Mesothelial cell of epicardium (in vitro differentiated cells): ENCODE data around the gene ARL6. TPM values are rescaled to one million over a fixed set of nuclear protein-coding genes. Genes with fewer than 3 reads are reported as not detected.

Experiments used
- DNase-seq, 2 experiments: peaks; one replicate each; pipeline ENCODE4 v3.0.0; 2021; ENCODE audit warnings: low spot score in 2 of 2; ENCODE audit not compliant: unreplicated experiment in 2 of 2
- H3K27ac Mint-ChIP-seq: 2 replicates; pipeline ENCODE4 v1.8.0; 2021; ENCODE audit warnings: mixed read lengths
- H3K27me3 Mint-ChIP-seq: 2 replicates; pipeline ENCODE4 v1.8.0; 2021; ENCODE audit warnings: low read depth, mixed read lengths
- H3K36me3 Mint-ChIP-seq: 2 replicates; pipeline ENCODE4 v1.8.0; 2021; ENCODE audit warnings: mixed read lengths
- H3K4me1 Mint-ChIP-seq: 2 replicates; pipeline ENCODE4 v1.8.0; 2021; ENCODE audit warnings: mixed read lengths
- H3K4me3 Mint-ChIP-seq: 2 replicates; pipeline ENCODE4 v1.8.0; 2021; ENCODE audit warnings: mild to moderate bottlenecking, moderate library complexity, mixed read lengths
- H3K9me3 Mint-ChIP-seq: 2 replicates; pipeline ENCODE4 v1.8.0; 2021; ENCODE audit warnings: mixed read lengths
- total RNA-seq: library from RNA; stranded (reverse); gene quantifications from 3 replicates; pipeline ENCODE4 v1.2.1, GENCODE V29; 2021
- TF ChIP-seq, protein P1 (sequence below): fragments of 200-600 bp; sonication (generic); IDR thresholded peaks from one replicate; pipeline ENCODE4 v1.5.0; 2021; ENCODE audit warnings: antibody characterized with exemption; ENCODE audit not compliant: unreplicated experiment

The ARL6 gene
- total RNA-seq, 1 donor from 2014 or later = 8.2 TPM

DNA sequence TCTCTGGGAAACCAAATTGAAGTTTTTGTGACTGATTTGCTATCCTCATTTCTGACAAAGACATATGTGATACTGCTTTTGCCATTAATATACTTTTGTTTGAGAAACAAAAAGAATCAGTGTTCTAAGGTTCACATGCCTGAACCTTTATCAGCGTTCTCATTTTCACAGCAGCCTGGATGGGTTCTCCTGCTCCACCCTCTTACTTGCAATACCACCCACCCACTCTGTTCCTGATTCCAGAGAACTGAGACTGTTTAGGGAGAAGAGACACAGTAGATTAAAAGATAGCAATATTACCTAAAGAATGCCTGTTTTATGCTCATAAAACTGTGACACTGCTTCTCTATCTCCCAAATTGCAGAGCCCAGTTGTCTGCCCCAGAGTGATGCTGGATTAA lies 25.8 kb upstream of the ARL6 start:
- Mint-ChIP-seq H3K36me3 (no peaks in the 10 kb centered on the region), H3K9me3 (no peaks in the 10 kb centered on the region), H3K4me1 (no peaks in the 10 kb centered on the region), H3K27me3 (no peaks in the 10 kb centered on the region), H3K4me3 (no peak overlapping the region), H3K27ac (no peak overlapping the region)
- TF ChIP-seq, protein P1, sequence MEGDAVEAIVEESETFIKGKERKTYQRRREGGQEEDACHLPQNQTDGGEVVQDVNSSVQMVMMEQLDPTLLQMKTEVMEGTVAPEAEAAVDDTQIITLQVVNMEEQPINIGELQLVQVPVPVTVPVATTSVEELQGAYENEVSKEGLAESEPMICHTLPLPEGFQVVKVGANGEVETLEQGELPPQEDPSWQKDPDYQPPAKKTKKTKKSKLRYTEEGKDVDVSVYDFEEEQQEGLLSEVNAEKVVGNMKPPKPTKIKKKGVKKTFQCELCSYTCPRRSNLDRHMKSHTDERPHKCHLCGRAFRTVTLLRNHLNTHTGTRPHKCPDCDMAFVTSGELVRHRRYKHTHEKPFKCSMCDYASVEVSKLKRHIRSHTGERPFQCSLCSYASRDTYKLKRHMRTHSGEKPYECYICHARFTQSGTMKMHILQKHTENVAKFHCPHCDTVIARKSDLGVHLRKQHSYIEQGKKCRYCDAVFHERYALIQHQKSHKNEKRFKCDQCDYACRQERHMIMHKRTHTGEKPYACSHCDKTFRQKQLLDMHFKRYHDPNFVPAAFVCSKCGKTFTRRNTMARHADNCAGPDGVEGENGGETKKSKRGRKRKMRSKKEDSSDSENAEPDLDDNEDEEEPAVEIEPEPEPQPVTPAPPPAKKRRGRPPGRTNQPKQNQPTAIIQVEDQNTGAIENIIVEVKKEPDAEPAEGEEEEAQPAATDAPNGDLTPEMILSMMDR = no peak
- no peak for DNase-seq

DNA sequence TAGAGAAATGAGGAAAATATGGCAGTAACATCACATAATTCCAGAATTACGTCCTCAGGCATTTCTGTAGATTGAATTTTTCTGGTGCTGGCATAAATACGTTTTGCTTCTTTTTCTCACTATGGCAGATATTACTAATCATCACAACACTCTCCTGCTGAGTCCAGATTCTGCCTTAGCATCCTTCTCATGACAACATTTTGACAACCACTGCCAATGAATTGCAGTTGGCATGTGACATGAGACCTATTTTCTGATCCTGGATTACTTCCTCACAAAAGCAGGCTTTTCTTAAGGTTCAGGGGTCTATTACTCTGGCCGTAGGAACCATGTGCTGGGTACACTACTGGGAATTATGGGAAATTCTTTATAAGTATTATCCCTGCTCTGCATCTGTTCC lies 22.5 kb upstream of the ARL6 start:
- no peak for DNase-seq
- H3K9me3 Mint-ChIP-seq = no peaks in the 10 kb centered on the region
- H3K27ac Mint-ChIP-seq = no peak overlapping the region
- H3K27me3 Mint-ChIP-seq = peaks cover 2% of the 10 kb centered on the region
- no peak overlapping the region for H3K4me3 Mint-ChIP-seq
- H3K4me1 Mint-ChIP-seq = no peaks in the 10 kb centered on the region
- TF ChIP-seq, protein P1 = no peak
- H3K36me3 Mint-ChIP-seq = no peaks in the 10 kb centered on the region

DNA sequence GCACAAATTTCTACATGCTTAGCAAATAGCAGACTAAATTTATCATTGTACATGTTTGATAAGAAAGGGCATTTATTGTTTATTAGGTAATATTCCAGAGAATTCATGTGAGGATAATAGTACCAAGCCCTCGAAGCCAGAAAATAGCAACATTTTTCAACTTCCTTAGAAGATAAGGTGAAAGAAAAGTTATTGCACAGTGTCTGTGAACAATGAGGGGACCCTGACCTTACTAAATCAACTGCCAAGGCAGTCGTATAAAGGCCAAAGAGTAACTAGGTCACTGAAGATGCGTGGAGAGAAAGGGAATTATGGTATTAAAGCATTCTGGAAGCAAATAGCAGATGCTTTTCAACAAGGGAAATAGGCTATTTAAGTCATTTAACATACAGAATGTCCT lies 20.3 kb upstream of the ARL6 start:
- DNase-seq = no peak
- TF ChIP-seq, protein P1 = no peak
- Mint-ChIP-seq H3K4me3 (no peak overlapping the region), H3K27me3 (peaks cover 2% of the 10 kb centered on the region), H3K9me3 (no peaks in the 10 kb centered on the region), H3K27ac (no peak overlapping the region), H3K36me3 (no peaks in the 10 kb centered on the region), H3K4me1 (no peaks in the 10 kb centered on the region)

DNA sequence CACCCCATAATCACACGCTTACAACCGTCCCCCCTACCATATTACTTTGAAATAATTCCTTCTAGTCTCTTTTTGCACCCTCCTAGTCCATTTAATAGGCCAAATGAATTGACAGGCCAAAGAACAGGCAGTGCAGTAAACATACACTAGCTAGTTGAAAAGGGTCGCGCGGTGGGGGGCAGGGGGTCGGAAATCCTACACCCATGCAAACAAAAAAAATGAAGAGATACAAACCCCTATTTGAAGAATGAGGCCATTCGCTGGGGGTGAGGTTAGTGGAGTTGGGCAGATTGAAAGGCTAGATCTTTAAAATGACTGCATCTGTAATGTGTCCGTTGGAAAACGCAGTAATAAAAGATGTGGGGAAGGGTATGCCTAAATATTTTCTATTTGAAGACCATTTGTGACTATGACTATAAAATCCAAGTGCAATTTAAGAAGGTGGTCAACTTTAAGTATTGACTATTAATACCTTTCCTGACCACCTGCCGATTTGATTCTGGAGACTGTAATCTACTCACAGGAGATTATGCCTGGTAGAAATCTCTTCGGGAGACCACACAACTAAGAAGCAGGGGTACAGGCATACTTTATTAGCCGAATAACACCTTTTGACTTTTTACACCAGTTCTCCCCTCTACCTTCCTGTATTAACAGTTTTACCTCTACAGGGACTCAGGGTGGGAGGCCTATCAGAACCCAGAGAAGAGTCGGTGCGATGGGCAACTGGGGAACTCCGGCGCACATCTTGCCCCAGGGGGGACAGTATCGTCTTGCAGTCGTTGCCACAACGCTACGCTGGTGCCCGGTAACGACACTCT lies 762 bp upstream of the ARL6 start:
- Mint-ChIP-seq H3K4me1 (peaks cover 24% of the 10 kb centered on the region), H3K27ac (peak overlapping the region; percentile 92), H3K4me3 (peak overlapping the region; percentile 96), H3K27me3 (peaks cover 2% of the 10 kb centered on the region), H3K9me3 (no peaks in the 10 kb centered on the region), H3K36me3 (no peaks in the 10 kb centered on the region)
- TF ChIP-seq, protein P1 = no peak
- no peak for DNase-seq

DNA sequence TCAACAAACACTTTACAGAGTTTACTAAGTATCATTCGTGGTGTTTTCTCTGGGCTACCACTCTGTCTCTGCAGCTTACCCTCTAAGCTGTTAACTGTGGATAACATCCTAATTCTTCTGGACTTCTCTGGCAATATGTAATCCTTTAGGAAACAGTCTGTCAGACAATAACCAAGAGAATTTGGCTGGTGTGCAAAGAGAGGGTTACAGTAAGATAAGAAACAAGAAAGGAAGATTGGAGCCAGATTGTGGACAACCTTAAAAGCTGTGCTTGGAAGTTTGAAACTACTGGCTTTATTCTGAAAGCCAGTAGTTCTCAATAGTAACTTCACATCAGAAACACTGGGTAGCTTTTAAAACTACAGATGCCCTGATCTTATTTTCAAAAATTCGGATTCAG lies 778 bp downstream of the ARL6 start:
- DNase-seq = no peak
- TF ChIP-seq, protein P1 = no peak
- Mint-ChIP-seq H3K27me3 (no peaks in the 10 kb centered on the region), H3K36me3 (peaks cover 11% of the 10 kb centered on the region), H3K27ac (peak overlapping the region; percentile 70), H3K4me3 (peak overlapping the region; percentile 96), H3K4me1 (peaks cover 24% of the 10 kb centered on the region), H3K9me3 (peaks cover 9% of the 10 kb centered on the region)
